Activated CD8-positive, alpha-beta memory T cell treated with anti-CD3 and anti-CD28 coated beads, Interleukin-2, amount 50 U/mL, for 4 hours (primary cell): Measurements from ENCODE around the gene EML4.

Experiments used
- DNase-seq: peaks from one replicate; pipeline ENCODE4 v3.0.0-alpha.2; 2020

Gene EML4

DNA sequence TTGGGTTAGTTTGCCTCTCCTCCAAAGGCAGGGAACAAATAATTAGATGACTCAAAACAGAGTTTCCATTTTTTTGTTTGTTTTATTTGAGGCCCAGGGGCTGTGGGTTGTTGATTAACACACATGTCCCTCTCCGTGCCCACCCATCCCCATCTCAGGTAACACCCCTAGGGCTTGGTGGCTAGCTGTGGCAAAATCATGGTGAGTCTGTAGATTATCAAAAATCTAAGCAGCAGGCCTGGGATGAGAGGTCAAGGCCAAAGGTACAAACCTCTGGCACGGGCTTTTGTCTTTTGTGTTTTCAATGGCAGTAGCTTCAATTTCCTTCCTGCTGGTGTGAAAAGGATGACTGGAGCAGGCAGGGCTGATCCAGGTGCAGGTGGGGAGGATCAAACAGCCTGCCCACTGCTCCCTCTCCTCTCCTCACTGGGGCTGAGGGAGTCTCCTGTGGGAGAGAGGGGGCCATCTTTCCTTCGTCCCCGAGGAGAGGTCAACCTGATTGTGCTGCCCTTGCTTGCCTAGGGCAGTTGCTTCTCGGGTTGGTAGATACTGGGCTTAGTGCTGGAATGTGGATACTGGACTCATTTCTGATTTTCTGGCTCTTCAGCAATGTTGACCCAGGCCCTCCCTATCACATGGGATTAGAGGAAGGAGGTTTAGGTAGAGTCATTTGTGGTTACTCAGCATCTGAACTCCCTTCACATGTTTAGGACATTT lies 31.9 kb upstream of the EML4 start:
- no peak for DNase-seq

DNA sequence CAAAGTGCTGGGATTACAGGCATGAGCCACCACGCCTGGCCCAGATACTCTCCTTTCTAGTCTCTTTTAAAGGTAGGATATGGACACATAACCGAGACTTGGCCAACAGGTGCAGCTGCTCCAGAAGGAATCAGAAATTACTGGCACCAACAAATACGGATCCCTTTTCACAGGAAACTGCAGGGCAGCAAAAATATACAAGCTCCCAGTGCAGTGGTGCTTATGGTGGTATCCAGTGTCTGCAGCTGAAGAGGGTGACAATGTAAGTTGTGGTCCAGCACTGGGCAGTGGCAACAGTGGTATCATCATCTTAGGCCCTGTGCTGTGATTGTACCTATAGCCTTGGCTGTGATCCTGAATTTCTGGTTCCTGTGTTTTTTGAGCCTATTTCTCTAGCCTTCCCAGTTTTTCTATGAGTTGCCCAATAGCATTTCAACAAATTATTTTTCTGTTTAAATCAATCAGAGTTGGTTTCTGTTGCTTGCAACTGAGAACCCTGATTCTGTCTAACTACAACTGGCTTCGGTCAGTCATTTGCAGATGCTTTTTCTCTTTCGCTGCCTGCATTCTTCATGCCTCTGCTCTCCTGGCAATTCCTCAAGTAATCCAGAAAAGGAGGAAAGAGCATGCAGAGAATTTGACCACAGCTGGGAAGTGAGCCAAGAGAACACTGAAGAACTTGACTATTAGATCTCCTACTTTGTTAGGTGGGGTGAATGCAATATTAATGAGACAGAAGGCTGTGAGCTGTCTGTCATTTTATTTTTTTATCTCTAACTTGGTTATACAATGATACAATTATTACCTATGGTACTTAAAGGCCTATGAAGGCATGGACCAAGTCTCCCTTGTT lies 30.8 kb upstream of the EML4 start:
- DNase-seq: no peak

GRCh38 chr2:42139101-42139500 lies 30.1 kb upstream of the EML4 start:
- no peak for DNase-seq

DNA sequence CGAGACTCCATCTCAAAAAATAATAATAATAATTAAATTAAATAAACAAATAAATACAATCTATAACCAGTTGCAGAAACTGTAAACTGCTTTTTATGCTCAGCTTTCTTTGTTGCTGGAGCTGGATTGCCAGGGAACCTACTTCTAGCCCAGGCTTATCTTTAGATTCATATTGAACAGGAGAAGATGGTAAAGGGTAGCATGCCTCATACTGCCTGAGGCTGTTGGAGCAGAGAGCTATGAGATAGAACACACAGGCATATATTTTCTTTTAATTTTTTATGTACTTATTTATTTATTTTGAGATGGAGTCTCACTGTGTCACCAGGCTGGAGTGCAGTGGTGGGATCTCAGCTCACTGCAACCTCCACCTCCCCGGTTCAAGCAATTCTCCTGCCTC lies 28.7 kb upstream of the EML4 start:
- DNase-seq: no peak

GRCh38 chr2:42141687-42142546 lies 27.2 kb upstream of the EML4 start:
- no peak for DNase-seq

DNA sequence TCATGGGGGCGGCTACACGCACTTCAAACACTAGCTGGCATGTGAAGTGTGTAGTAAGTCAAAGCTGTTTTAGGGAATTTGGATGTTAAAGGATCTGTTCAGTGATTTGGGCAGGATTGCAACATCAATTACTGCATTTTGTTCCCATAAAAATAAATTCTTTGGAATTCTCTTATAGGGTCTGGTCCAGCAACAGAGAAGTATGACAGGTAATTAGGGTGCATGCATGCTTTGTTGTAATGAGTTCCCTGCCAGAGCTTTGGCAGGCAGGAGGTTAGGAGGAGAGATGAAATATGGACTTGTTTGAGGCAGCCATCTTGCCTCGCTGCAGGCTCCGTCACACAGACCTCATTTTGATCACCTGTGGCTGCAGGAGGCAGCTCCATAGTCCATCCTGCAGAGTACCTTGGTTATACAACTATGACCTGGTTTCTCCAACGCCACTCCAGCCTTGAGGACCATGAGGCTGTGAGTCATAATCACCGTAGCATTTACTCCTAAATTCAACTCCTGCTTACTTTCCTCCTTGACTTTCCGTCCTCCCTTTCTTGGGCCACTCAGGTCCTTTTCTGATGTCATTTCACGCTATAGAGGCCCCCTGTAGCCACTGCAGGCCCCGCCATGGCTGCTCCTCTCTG lies 26.5 kb upstream of the EML4 start:
- no peak for DNase-seq

DNA sequence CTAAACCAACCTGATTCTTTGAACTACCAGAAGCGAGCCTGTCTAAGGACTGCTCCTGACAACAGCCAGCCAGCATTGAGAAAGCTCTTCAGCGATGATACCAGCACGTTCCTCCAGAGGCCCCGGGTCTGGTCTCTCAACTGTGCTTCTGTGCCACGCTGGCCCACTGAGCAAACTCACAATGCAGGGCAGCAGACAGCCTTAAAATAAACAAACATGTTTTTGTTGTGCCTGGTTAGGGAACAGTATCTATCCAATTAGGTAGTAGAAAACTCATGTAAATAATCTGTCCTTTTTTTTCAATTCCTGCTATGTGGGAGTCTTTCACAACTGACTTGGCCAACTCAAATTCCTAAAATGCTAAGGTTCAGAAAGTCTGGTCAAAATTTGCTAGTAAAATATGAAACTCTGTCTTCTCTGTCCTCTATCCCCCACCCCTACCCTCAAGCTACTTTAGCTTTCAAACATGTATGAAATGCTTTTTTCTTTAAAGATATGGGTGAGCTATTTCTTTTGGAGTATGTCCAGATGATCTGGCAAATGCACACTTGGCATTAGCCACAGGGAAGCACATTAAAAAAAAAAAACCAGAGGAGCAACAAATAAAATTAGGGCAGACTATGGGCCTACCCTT lies 21.4 kb upstream of the EML4 start:
- DNase-seq: no peak

DNA sequence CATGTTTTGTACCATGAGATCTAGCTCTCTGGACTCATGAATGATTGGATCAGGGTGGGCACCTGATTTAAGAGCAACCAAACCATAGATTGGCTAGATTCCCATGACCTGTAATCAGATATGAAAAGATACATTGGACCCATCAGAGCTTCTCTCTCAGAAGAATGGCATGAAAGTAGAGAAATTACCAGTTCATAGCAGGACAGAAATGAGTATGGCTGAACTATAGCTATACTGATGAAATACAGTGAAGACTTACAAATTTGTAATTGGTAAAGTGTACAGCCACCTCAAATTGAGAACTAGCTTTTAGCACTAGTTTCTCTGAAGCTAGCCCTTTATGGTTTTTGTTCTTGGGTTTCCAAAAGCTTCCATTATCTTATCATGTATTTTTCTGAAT lies 19.0 kb upstream of the EML4 start:
- no peak for DNase-seq

DNA sequence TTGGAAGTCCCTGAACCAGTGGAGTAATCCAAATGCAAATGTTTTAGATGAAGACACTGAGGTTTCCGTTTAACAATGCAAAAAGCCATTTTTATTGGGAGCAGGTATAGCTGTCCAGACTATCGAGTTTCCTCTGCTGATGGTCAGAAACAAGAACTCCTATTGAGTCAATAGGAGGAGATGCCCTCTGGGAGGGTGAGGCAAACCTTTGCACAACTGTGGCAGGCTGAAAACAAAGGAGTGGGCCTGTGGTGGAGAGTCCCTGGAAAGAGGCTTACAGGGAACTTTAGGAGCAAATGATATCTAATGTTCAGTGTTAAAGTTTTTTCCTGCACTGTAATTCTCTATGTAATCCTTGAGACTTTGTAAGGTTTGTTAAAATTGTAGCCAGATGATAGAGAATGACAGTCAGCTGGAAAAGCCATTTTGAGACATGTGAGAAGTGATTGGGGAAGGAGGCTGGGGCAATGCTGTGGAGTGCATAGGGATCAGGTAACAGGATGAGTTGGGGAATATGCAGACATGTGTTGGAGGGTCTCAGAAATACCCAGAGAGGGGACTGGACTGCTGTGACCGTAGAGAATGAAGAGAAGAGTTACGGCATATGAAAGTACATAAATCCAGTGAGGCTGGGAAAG lies 15.1 kb upstream of the EML4 start:
- no peak for DNase-seq

GRCh38 chr2:42156721-42157120 lies 12.4 kb upstream of the EML4 start:
- DNase-seq: no peak

DNA sequence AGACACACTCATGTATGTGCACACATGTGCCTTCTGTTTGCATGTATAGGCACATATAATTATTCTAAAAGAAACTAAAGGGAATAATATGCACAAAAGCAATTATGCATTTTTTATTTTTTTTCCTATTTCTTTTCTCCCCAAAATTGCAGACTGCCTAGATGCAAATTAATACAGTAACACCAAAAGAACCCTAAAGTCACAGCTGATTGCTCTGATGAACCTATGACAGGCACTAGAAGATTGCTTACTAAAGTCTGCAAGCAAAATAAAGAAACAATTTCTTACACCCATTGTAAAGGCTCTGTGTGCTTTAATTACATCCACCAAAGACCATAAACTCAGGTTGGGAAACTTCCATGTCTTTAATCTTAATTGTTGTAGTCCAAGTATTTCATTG lies 7.7 kb upstream of the EML4 start:
- no peak for DNase-seq

DNA sequence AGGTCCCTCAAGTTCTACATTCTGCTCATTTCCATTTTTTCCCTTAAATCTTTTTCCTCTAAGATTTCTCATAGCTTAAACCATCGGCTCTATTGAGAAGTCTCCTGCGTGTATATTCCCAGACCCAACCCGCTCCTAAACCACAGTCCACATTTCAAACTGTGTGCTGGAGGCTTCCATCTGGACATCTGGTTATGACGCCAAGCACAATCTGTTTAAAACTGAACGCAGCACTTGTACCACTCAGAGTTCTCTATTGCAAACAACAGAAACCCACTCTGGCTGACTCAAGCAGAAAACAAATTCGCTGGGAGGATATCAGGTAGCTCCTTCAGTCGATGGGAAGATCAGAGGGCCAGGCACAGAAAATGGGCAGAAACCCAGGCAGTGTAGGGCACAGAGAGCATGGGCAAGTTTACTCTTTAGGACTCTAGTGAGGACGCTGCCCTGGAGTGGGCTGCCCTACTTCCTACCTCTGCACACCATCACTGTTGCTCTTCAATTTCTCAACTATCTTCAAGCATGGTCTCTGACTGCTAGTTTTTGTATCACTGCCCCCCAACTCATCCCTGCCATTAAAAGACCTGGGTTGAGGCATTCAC lies 5.6 kb upstream of the EML4 start:
- no peak for DNase-seq

DNA sequence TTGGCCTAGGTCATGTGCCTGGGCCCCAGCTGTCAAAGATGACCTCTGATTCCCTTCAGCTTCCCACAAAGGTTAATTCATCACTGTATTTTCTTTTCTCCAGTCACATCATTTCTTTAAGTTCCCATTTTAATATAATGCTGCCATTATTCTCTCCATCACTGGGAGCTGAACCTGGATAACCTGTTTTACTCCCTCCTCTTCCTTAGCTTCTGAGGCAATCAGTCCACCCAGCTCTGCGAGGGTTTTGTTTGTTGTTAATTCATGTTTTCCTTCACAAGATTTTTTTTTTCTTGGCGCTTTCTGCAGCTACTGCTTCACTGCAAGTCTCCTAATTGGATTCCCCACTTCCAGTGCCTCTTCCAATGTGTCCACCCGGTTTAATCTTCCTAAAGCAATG lies 5.1 kb upstream of the EML4 start:
- no peak for DNase-seq

- DNase-seq: no peak
These were observed 4.2 kb upstream of the EML4 start for GRCh38 chr2:42164971-42165370.

- no peak for DNase-seq
These were observed 1.7 kb upstream of the EML4 start for GRCh38 chr2:42167458-42167857.

DNA sequence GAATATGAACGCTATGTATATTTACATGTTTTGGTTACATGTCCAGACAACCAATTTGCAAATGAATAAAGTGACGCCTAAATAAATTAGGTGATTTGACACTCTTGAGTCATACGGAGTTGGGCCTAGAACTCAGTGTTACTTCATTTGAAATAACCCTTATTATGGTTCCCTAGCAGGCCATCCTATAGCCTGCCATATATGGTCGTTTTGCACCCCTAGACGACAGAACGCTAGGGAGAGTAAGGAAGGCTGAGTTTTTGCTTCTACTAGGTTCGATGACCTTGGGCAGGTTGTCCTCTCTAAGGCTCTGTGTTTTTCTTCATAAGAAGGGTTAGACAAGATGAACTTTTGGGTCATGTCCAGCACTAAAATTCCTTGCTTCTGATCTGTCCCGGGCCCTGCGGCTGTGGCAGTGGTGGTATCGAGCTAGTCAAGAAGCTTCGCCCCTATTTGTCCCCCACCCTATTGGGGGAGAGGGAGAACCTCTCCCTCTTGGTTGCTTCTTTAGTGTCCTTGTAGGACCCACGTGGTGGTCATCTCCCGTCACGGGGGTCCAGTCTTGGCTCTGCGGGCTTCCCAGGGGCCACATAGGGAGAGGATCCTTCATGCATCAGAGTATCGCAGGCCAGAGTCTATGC lies 574 bp upstream of the EML4 start:
- DNase-seq: no peak

DNA sequence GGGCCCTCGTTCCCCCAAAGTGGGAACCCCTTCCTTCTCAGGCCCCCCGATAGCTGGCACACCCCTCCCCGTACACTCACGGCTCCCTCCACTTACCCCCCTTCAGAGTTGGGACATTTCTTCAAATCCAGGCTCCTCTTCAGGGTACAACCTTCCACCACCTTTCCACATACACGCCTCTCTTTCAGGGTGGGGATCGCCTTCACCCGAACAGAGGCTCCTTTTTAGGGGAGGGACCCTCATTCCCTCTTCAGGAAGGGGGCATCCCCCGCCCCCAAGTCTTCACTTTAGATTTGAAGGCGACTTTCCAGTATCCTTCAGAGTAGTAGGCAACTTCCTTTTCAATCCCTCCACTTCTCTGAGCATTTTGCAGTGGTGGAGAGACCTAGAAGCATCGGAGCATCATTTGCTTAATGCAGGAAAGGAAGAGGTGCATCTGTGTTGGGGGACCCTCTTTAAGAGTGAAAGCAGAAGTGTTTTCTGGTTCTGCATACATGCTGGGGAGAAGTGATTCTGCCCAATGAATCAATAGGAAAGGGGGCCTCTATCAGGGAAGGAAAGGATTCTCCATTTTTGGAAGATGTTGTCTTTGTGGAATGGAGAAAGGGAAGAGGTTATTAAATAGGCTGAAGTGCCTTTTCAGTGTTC lies 845 bp downstream of the EML4 start:
- DNase-seq: no peak

GRCh38 chr2:42170619-42171395 lies 1.7 kb downstream of the EML4 start:
- no peak for DNase-seq

GRCh38 chr2:42171396-42171980 lies 2.3 kb downstream of the EML4 start:
- no peak for DNase-seq
